ENCODE results near the gene NDC80. TPM values are rescaled to one million over a fixed set of nuclear protein-coding genes. Genes with fewer than 3 reads are reported as not detected.

Gene NDC80
- total RNA-seq, 1 donor from 2014 or later, result 7.7 TPM

DNA sequence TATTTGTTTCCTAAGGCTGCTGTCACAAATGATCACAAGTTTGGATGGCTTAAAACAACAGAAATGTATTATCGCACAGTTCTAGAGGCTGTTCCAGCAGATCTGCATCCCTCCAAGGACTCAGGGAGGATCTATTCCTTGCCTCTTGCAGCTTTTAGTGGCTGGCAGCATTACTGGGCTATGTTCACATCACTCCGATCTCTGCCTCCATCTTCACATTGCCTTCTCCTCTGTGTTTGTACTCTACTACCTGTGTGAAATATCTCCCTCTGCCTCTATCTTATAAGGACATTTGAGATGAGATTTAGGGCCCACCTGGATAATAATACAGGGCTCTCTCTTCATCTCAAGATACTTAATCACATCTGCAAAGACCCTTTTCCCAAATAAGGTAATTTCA is 18.9 kb downstream of the NDC80 start:
- H3K27ac Mint-ChIP-seq (ENCODE audit: unreplicated experiment), result peak overlapping the region; percentile 78
- no peak overlapping the region for H3K4me3 Mint-ChIP-seq (ENCODE audit: unreplicated experiment)
- TF ChIP-seq CTCF (IDR thresholded peaks at IDR 0.05; ENCODE audit: partially characterized antibody, unreplicated experiment), result no peak
- H3K9me3 Mint-ChIP-seq (ENCODE audit: unreplicated experiment), result no peaks in the 10 kb centered on the region
- peaks cover 9% of the 10 kb centered on the region for H3K4me1 Mint-ChIP-seq (ENCODE audit: low read depth, unreplicated experiment)
- DNase-seq, result no peak
- H3K36me3 Mint-ChIP-seq (ENCODE audit: unreplicated experiment), result no peaks in the 10 kb centered on the region
- H3K27me3 Mint-ChIP-seq (ENCODE audit: unreplicated experiment), result no peaks in the 10 kb centered on the region

- no peak for DNase-seq
- TF ChIP-seq CTCF (IDR thresholded peaks at IDR 0.05; ENCODE audit: partially characterized antibody, unreplicated experiment), result no peak
- Mint-ChIP-seq H3K36me3 (ENCODE audit: unreplicated experiment) (no peaks in the 10 kb centered on the region), H3K27ac (ENCODE audit: unreplicated experiment) (no peak overlapping the region), H3K9me3 (ENCODE audit: unreplicated experiment) (no peaks in the 10 kb centered on the region), H3K27me3 (ENCODE audit: unreplicated experiment) (no peaks in the 10 kb centered on the region), H3K4me3 (ENCODE audit: unreplicated experiment) (no peak overlapping the region), H3K4me1 (ENCODE audit: low read depth, unreplicated experiment) (no peaks in the 10 kb centered on the region)
Observed at GRCh38 chr18:2597639-2598038, 26.3 kb downstream of the NDC80 start.

DNA sequence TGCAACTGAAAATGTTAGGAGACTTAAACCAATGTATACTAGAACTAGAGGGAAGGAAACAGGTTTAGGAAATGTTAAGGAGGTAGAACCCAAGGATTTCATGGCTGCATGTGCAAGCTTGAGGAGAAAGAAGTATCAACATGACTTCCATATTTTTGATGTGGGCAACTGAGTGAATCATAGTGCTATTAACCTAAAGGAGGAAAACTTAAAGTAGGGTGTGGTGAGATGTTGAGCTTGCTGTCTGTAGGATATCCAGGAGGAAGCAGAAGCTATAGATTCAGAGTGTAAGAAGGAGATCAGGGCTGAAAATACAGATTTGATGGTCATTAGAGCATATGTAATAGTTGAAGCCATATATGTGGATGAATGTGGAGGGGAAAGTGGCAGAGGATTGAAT is 31.5 kb downstream of the NDC80 start:
- no peak overlapping the region for H3K4me3 Mint-ChIP-seq (ENCODE audit: unreplicated experiment)
- no peak for DNase-seq
- H3K27me3 Mint-ChIP-seq (ENCODE audit: unreplicated experiment), result no peaks in the 10 kb centered on the region
- H3K36me3 Mint-ChIP-seq (ENCODE audit: unreplicated experiment), result no peaks in the 10 kb centered on the region
- H3K27ac Mint-ChIP-seq (ENCODE audit: unreplicated experiment), result no peak overlapping the region
- H3K4me1 Mint-ChIP-seq (ENCODE audit: low read depth, unreplicated experiment), result no peaks in the 10 kb centered on the region
- TF ChIP-seq CTCF (IDR thresholded peaks at IDR 0.05; ENCODE audit: partially characterized antibody, unreplicated experiment), result no peak
- H3K9me3 Mint-ChIP-seq (ENCODE audit: unreplicated experiment), result no peaks in the 10 kb centered on the region

GRCh38 chr18:2606335-2606734 is 35.0 kb downstream of the NDC80 start:
- no peak overlapping the region for H3K4me3 Mint-ChIP-seq (ENCODE audit: unreplicated experiment)
- no peak overlapping the region for H3K27ac Mint-ChIP-seq (ENCODE audit: unreplicated experiment)
- H3K4me1 Mint-ChIP-seq (ENCODE audit: low read depth, unreplicated experiment), result no peaks in the 10 kb centered on the region
- no peaks in the 10 kb centered on the region for H3K36me3 Mint-ChIP-seq (ENCODE audit: unreplicated experiment)
- TF ChIP-seq CTCF (IDR thresholded peaks at IDR 0.05; ENCODE audit: partially characterized antibody, unreplicated experiment), result no peak
- H3K27me3 Mint-ChIP-seq (ENCODE audit: unreplicated experiment), result no peaks in the 10 kb centered on the region
- no peaks in the 10 kb centered on the region for H3K9me3 Mint-ChIP-seq (ENCODE audit: unreplicated experiment)
- no peak for DNase-seq

- DNase-seq, result no peak
- H3K9me3 Mint-ChIP-seq (ENCODE audit: unreplicated experiment), result no peaks in the 10 kb centered on the region
- no peak overlapping the region for H3K27ac Mint-ChIP-seq (ENCODE audit: unreplicated experiment)
- H3K4me3 Mint-ChIP-seq (ENCODE audit: unreplicated experiment), result no peak overlapping the region
- H3K4me1 Mint-ChIP-seq (ENCODE audit: low read depth, unreplicated experiment), result no peaks in the 10 kb centered on the region
- no peak for TF ChIP-seq CTCF (IDR thresholded peaks at IDR 0.05; ENCODE audit: partially characterized antibody, unreplicated experiment)
- no peaks in the 10 kb centered on the region for H3K27me3 Mint-ChIP-seq (ENCODE audit: unreplicated experiment)
- H3K36me3 Mint-ChIP-seq (ENCODE audit: unreplicated experiment), result no peaks in the 10 kb centered on the region
Observed at GRCh38 chr18:2609604-2610003, 38.2 kb downstream of the NDC80 start.
